Stimulated activated CD8-positive, alpha-beta memory T cell treated with anti-CD3 and anti-CD28 coated beads, Interleukin-15, amount 100 ng/mL, for 4 hours (primary cell): ENCODE measurements around the gene DBNL.

Source experiments
- DNase-seq, 2 donors: peaks; one replicate each; pipeline ENCODE4 v3.0.0-alpha.2; 2020; ENCODE audit warnings: low read depth in 2 of 2

Gene DBNL

DNA sequence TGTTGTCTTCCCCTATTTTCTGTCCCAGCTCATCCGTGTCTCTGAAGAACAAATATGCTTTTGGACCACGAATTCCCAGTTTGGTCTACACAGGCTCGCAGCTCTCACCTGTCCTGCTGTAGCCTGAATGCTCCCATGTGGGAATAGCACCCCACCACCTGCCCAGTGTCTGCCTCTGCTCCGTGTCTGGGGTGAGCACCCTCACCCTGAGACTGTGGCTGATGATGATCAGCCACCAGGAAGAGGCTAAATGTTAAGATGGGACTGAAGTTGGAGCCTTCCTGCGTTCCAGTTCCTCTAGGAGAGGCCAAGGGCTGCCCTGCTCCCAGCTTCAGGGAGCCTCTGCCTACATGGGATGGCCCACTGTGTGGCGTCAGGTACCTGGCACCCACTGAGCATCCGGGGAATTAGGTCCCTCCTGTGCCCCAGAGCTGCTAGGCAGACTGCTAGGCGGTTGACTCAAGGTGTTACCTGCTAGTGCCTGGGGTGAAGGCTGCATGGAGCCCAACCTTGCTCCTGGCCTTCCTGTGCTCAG is 17.2 kb downstream of the DBNL start:
- DNase-seq = no peak

DNA sequence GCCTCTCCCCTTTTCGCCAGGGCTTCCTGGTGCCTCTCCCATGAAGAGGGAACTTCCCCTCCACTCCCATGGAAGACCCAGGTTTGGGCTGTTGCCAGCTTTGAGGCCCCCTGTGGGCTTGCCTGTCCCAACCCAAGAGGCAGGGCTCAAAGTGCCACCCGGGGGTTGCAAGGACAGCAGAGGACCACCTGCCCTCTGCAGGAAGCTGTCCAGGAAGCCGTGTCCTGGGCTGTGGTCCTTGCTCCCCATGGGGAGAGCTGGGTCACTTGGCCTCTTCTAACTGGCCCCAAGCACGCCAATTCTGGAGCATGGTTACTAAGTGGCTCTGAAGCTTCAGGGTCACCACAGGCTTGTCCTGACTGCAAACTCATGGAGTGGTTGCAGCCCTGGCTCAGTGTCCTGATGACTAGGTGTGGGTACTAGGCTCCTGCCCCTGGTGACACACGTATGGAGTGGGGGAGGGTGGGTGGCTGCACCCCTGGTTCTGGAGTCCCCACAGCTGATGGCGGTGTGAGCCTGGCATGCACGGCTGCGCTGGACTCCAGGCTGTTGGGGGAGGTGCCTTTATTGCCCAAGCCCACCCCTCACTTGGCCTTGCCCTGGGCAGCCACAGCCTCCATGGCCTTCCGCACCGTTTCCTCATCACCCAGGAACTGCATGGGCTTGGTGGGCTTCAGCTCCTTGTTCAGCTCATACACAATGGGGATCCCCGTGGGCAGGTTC is 17.8 kb downstream of the DBNL start:
- no peak for DNase-seq

DNA sequence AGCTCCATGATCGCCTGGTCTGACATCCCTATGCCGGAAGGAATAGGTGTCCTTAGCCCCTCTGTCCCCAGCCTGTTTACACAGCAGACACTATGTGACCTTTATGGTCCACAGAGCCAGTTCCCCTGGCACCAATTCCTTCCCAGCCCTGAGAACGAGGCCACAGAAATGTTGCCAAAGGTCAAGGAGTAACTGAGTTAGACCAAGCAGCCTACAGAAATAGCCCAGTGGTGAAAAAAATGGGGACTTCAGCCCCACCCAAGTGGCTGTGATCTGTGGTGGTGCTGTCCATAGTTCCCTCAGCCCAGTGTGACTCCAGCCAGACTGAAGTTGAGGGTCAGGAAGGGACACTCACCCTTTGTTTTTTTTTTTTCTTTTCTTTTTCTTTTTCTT is 18.4 kb downstream of the DBNL start:
- no peak for DNase-seq

DNA sequence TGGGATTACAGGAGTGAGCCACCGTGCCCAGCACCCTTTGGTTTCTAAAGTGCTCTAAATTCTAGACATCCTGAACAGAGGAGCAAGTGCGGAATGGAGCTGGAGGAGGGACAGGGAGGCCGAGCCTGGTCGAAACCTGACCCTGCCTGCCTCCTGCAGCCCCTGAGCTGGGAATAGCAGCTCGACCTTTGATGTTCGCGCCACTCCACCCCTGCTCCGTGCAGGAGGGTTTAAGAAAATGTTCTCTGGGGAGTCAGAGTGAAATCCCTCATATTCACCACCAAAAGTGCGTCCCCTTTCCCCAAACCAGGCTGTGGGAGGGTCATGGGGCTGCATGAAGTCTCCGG is 19.0 kb downstream of the DBNL start:
- no peak for DNase-seq

DNA sequence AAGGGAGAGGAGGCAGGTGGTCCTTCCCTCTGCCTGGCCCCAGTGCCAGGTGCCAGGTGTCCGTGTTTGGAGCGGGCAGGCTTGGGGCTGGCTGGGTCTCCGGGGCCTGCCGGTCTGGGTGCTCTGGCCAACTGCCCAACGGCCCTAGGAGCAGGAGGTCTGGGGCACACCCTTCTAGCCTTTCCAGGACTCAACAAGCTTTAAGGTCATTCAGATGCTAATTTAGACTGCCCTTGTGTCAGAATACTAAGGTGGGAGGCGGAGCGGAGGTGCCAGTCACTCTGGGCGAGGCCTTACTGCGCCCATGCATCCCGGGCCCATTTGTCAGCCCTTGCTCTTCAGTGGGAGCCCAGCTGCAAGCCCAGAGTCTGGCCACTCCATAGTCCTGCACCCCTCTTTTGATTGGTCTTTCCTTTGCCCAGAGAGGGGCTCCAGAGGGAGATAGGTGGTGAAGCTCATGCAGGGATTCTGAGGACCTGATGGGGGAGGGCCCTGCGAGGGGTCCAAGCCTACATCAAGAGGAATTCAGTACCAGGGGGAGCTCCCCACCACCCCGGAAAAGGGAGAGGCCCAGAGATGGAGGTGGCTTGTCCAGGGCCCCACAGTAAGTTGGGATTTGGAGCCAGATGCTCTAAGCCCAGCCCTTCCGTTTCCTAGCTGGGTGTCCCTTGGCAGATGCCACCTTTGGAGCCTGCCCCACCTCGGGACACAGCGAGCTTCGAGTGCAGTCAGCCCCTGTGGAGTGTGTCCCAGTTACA is 19.6 kb downstream of the DBNL start:
- DNase-seq = no peak

DNA sequence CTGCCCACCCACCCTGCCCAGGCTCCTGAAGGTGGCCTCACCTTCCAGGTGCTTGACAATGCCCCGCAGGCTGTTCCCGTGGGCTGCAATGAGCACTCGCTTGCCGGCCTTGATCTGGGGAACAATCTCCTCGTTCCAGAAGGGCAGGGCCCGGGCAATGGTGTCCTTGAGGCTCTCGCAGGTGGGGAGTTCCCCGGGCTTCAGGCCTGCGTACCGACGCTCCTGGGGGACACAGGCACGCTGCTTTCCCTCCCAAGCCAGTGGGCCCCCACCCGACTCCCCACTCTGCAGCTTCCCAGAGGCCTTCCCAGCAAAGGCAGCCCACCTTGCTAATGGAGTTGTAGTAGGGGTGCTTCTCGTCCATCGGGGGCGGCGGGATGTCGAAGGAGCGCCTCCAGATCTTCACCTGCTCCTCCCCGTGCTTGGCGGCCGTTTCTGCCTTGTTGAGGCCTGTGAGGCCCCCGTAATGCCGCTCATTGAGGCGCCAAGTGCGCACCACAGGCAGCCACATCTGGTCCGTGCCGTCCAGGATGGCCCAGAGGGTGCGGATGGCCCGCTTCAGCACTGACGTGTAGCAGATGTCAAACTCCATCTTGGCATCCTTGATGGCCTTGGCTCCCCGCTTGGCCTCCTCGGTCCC is 20.4 kb downstream of the DBNL start:
- DNase-seq = no peak

DNA sequence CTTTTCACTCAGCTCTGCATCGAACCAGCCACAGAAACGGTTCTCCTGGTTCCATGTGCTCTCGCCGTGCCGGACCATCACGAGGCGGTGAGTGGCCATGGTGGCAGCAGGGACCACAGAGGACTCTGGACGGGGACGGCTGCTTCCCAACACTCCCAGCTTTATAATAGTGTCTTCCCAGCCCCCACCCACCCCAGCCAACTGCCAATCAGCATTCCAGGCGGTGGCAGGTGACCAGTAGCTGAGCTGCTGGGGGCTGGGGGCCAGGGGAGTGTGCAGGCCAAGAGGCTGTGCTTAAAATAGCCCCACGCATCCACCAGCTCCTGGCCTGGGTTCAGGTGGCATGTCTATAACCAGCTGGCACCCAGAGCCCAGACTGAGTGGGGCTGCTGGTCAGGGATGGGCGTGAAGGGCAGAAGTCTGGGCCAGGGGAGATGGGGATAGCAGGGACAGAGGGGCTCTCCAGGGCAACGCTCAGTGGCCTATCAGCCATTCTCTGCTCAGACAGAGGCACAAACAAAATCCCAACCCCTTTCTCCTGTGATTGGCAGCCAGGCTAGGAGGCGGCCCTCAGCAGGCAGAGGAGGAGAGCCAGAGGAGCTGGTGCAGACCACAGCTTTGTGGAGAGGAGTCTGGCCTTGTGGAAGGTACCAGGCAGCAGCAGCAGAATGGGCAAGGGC is 21.1 kb downstream of the DBNL start, which contains the start of gene PGAM2:
Gene PGAM2, minus strand, starts transcription at position 137 of the 680 bp plus-strand sequence. Its CDS starts 38 bp downstream, at position 99.
- DNase-seq = no peak

DNA sequence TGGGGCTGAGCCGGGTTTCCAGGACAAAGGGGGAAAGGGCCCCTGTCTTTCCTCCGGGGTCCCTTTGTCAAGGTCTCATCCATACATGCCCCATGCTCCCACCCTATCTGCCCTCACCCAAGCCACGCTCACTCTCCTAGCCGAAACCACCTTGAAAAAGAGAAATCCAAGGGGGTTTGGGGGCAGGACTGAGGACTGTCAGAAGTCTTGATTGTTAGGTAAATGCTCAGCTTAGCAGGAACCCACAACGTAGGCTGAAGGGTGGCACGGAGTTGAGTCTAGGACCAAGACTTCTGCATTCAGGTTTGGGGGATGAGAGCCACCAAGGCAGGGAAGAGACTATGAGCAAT is 21.6 kb downstream of the DBNL start:
- DNase-seq = no peak

DNA sequence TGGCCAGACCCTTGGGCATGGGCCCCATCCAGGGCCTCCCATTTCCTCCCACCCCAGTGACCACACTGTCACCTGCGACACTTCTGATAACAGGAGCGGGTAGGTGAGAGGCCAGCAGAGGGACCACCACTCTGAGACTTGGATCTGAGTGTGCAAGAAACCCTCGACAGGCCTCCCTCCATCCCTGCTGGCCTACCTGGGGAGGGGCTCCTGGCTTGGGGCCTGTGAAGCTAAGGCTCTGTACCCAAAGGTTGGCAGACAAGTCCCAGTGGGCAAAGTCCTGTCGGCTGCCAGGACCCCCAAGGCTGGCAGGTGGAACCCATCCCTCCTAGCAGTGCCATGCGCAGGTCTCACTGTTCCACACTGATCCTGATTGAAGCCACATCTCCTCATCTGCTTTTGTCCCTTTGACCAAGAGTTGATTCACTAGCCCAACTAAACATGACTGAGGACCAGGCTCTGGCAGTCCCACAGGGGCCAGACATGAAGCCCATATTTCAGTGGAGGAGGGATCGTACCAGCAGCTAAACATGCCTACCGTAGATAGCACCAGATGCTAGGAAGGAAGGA is 22.1 kb downstream of the DBNL start:
- DNase-seq = no peak

DNA sequence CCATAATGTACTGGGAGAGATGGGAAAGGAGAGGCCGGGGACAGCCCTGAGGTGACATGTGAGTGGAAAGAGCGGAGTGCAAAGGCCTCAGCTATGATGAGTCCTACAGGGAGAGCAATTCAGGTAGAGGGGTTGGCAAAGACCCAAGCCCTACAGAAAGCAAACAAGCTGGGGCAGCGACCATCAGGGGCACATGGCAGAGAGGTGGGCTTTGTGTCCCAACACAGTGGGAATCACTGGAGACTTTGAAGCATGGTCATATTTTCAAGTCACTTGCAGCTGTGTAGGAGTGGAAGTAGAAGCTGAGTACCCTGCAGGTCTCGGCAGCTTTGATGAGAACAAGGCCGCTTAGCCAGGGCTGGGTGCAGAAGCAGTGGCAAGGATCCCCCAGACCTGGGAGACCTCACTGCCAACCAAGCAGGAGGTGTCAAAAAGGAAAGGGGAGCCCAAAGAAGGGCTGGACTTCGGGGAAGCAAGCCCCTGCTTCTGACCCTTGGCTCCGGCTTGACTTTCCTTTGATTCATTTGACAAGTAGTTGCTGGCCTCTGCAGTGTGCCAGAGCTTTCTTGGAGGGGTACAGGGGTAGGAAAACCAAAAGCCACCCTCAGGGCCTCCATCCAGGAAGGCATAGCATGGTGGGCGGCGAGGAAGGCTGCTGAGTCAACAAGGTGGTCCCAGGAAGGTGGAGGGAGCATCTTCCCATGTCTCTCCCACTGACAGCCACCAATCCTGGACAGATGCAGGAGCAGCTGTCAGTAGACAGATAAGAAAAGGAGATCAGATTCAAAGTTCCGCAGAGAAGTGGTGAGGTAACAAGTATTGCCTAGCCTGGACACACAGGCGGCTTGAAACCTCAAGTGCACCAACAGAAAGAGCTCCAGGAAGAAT is 22.8 kb downstream of the DBNL start:
- no peak for DNase-seq

DNA sequence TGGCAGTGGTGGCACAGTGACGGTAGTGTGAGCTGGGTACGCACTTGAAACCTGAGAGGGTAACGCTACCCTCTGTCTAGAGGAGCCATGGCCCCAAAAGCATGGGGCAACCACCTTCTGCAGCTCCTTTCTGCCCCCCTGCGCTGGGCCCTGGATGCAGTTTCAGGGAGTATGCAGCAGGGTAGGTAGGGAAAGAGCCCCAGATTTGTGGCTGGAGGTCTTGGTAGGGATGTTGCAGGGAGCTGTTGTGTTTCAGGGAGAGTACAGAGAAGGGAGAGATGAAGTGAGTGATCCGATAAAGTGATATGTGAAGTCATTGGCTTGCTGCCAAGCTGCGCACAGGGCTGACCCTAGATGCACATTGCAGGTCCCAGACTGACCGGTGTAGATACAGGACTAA is 23.6 kb downstream of the DBNL start:
- no peak for DNase-seq

DNA sequence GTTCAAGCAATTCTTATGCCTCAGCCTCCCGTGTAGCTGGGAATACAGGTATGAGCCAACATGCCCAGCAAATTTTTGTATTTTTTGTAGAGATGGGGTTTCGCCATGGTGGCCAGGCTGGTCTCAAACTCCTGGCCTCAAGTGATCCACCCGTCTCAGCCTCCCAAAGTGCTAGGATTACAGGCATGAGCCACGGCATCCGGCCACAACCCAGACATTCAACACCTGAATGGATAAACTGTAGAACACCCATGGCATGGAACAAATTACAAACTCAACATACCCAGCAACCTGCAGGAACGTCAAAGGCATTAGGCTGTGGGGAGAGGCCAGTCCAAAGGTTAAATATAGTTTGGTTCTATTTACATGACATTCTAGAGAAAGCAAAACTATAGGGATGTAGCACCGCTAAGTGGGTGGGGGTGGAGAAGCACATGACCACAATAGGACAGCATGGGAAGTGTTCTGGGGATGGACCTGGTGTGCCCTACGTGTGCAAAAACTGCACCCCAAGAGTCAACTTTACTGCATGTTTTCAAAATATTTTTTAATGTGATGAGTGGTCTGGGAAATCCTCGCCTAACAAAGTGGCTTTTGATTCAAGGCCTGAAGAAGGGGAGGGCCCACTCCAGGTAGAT is 27.3 kb downstream of the DBNL start:
- DNase-seq = no peak

DNA sequence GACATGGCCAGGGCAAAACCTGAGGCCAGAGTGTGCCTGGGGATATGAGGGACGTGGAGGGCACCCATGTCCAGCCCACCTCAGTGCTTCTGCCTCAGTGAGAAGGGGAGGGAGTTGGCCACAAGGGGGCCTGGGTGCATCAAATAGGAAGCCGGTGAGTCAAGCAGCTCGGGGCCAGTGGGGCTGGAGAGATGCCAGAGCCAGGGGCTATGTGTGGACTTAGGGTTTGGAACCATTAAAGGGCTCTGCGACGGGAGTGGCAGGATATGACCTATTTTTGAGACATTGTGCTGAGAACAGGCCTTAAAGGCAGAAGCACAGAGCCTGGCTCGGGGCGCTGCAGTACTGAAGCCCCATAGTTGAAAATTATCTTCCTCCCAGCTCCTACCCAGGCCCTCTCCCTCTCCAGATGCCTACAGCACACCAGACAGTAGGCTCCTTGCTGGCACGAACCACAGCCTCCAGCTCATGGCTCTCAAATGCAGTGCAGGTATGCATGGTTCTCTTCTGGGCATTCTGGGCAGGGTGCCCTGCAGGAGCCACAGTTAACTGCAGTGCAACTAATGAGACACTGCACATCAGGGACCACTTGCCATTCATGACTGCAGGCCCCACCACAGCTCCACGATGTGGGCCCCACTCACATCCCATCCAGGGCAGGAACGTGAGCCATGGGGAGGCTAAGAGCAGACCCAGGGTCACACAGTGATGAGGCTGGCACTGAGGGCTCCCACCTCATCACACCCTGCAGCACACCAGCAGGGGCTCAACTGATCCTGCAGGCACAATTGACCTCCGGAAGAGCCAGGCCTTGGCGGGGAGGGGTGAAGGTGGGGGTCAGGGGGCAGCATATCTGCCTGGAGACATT is 28.1 kb downstream of the DBNL start:
- DNase-seq = no peak

DNA sequence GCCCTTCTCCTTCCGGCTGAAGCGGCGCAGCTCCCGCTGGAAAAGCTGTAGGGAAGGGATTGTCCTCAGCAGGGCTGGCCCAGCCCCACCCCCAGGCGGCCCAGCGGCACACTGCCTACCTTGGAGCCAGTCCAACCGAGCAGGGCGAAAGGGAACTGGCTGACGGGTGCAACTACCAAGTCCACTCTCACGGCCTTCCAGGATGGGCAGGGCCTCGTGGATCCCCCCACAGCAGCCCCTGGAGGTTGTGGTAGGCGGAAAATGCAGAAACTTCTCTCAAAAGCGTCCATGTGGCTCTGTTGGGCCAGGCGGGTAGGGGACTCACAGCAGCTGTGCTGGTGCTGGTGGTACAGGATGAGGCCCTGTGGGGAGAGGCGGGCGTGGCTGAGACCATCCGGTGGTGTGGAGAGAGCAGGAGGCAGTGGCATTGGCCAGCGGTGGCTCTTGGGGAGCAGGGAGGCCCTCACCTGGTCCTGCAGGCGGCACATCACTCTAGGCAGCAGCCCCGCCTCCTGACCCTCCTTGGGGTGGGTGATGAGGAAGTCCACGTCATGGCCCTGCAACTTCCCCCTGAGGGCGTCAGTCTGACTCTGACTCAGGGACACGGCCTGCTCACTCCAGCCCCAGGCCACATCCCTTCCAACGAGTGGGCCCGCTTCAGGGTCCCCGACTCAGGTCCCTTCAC is 29.3 kb downstream of the DBNL start:
- DNase-seq = peak; percentile 52 to 55

DNA sequence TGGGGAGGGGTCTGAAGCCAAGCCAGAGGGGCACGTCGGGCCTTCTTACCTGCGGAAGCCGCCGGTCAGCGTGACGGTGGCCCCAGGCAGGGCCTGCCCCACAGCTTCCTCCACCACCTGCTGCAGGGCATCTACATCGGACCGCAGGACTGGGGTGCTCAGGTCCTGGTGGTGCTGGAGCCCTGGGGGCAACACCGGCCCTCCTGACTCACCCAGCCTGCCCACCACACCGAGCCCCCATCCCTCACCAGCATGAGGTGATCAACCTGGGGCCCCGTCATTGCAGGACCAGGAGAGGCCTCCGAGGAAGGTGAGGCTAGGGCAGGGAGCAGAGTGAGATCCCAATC is 29.8 kb downstream of the DBNL start:
- DNase-seq = no peak

DNA sequence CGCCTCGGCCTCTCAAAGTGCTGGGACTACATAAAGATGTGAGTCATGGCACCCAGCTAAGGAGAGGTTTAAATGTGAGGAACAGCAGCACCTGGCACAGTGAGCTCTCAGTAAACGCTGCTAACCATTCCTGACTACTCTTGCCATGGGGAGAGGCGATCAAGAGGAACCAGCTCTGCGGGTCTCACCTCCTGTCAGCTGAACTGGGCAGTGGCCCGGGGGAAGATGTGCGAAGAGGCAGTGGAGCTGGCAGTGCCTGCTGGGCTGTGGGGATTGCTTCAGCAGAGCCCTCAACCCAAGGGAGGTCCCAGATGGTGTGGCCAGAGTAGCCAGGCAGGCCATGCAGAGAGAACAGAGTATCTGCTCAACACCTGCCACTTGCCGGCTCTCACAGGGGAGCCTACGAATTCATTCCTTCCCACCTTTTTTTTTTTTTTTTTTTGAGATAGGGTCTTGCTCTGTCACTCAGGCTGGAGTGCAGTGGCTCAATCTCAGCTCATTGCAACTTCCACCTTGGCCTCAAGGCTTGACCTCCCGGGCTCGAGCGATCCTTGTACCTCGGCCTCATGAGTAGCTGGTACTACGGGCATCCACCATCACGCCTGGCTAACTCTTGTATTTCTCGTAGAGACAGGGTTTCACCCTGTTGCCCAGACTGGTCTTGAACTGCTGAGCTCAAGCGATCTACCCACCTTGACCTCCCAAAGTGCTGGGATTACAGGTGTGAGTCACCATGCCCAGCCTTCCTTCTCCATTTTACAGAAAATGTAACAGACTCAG is 31.0 kb downstream of the DBNL start:
- DNase-seq = no peak

DNA sequence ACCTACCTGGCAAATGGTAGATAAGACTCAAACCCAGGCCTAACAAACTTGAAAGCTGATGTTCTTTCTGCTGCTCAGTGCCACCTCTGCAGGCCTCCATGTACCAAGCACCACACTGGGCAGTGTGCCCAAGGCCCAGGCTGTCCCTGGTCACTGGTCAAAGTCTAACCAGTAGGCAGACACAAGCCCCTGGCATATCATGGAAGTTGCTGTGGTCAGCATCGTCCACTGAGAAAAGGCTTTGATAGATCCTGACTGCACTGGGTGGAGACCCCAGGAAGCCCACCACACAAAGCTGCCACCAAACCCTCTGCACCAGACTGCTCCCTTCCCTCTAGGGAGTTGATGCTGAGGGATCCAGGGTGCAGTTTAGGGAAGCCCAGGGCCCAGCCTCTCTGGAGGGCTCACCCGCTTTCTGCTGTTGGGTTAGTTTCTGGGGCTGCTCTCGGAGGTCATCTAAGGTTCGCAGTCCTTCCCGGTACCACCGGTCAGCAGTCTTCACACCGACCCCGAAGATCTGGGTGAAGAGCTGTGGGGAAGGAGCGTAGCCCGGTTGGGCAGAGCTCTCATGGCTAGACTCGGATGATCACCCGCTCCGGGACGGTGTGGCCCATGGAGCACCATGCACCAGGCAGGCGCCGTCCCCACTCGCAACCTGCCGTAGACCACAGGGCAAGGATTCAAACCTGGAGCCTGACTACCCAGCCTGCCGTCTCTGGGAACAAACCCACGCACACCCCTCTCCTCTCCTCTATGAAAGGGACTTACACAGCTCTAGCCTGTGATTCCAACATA is 31.8 kb downstream of the DBNL start:
- no peak for DNase-seq
